DND-41 (cell line): ENCODE data around the gene SPDEF.

Source experiments
- EZH2 ChIP-seq: IDR thresholded peaks from 3 replicates; pipeline ENCODE4 v1.6.1; 2012; ENCODE audit warnings: borderline replicate concordance, low read depth, mild to moderate bottlenecking, moderate library complexity, low read length, inconsistent platforms; ENCODE audit not compliant: severe bottlenecking
- TF ChIP-seq, protein P1 (sequence below): IDR thresholded peaks from 2 replicates; pipeline ENCODE4 v1.5.1; 2012; ENCODE audit warnings: borderline replicate concordance, low read length, moderate library complexity, mild to moderate bottlenecking; ENCODE audit not compliant: poor library complexity, severe bottlenecking; ENCODE audit errors: extremely low read depth

DNA sequence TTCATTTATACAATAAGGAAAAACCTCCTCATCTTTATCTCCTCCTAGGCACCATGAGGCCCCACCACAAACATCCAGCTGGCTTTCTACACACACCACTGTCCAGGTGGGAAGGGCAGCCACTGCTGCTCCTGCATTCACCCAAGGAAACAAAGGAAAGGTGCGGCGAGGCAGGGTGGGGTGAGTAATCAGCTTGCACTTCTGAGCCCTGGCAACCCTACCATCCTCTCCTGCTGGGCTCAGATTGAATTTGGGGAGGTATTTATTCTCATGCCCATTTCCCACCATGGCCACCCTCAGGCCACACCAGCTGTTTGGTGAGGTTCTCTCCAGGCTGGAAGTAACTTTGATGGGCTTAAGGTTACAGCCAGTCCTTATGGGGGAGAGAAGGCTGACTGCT lies 31.2 kb upstream of the SPDEF start:
- TF ChIP-seq, protein P1, sequence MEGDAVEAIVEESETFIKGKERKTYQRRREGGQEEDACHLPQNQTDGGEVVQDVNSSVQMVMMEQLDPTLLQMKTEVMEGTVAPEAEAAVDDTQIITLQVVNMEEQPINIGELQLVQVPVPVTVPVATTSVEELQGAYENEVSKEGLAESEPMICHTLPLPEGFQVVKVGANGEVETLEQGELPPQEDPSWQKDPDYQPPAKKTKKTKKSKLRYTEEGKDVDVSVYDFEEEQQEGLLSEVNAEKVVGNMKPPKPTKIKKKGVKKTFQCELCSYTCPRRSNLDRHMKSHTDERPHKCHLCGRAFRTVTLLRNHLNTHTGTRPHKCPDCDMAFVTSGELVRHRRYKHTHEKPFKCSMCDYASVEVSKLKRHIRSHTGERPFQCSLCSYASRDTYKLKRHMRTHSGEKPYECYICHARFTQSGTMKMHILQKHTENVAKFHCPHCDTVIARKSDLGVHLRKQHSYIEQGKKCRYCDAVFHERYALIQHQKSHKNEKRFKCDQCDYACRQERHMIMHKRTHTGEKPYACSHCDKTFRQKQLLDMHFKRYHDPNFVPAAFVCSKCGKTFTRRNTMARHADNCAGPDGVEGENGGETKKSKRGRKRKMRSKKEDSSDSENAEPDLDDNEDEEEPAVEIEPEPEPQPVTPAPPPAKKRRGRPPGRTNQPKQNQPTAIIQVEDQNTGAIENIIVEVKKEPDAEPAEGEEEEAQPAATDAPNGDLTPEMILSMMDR: no peak
- TF ChIP-seq EZH2: no peak
